Measurements from ENCODE around the gene BFAR.

BFAR gene, protein sequence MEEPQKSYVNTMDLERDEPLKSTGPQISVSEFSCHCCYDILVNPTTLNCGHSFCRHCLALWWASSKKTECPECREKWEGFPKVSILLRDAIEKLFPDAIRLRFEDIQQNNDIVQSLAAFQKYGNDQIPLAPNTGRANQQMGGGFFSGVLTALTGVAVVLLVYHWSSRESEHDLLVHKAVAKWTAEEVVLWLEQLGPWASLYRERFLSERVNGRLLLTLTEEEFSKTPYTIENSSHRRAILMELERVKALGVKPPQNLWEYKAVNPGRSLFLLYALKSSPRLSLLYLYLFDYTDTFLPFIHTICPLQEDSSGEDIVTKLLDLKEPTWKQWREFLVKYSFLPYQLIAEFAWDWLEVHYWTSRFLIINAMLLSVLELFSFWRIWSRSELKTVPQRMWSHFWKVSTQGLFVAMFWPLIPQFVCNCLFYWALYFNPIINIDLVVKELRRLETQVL

DNA sequence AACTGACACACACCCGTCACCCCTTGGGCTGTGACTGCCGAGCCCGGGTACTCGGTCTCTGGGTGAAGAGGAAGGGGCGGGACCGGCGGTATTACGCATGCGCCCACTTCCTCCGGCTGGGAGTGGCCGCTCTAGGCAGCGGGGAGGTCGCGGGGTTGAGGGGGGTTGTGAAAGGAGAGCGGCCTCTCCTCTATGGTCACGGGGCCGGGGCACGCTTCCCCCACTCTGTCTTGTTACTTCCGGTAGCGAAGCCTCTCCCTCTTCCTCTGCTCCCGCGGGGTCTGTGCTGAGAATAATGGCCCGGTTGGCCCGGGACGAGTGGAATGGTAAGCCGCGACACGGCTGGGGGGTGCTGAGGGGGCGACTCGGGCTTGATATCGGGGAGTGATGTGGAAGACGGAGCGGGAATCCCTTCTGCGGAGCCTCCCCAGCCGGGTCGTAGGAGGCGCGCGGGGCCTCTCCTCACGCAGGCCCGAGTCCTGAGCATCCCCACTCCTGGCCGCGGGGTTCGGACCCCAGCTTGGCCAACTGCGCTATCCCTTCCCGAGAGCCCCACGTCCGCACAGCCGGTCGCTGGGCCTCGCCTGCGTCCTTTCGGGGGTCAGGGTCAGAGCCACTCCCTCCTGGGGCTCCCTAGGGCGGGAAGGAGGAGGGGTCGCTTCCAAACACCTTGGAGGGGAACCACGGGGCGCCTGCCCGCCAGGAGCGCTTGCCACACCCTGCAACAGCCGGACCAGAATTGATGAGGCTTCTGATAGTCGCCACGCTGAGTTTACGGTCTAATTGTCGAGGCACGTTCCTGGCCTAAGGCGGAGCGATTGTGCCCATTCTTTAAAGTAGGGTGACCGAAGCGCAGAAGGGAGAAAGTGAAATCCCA is at the start of gene BFAR:
TSS of gene BFAR (plus strand) at position 259 of the 877 bp plus-strand sequence. CDS start 11,396 bp downstream, outside the sequence.
- in situ Hi-C loops (cut with MboI; ENCODE audit: low sequenced_read_pairs) = no loop called here
- Histone ChIP-seq H3K27me3 (ENCODE audit: low read depth) (no peaks in the 10 kb centered on the region), H3K9me3 (no peaks in the 10 kb centered on the region), H3K4me1 (peaks cover 39% of the 10 kb centered on the region), H3K4me3 (peak within 1 kb of the TSS; percentile 86), H3K36me3 (replicated peaks) (peaks cover 4% of the 10 kb centered on the region)
- DNase-seq (ENCODE audit: low spot score in 2 of 2) = peak; percentile 96 to 99

DNA sequence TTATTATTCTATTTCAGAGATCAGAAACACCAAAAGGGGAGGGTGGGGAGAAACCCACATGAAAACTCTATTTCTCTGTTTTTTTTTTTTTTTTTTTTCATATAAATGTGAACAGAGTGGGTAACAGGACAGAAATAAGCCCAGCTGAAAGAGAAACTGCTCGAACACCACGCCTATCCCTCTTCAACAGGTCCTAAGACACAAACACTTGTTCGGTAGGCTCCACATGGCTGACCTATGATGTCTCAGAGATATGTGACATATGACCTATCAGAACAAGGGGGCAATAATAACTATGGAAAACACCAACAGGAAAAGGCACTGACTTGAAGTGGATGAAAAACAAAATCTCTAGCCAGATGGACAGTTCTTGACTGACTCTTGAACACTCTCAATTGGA is 47.5 kb upstream of the BFAR start:
- Histone ChIP-seq H3K4me1 (peaks cover 3% of the 10 kb centered on the region), H3K36me3 (replicated peaks) (peaks cover 68% of the 10 kb centered on the region), H3K9me3 (no peaks in the 10 kb centered on the region), H3K4me3 (no peak overlapping the region), H3K27me3 (ENCODE audit: low read depth) (no peaks in the 10 kb centered on the region)
- DNase-seq (ENCODE audit: low spot score in 2 of 2) = no peak
- in situ Hi-C loops (cut with MboI; ENCODE audit: low sequenced_read_pairs) = no loop called here

DNA sequence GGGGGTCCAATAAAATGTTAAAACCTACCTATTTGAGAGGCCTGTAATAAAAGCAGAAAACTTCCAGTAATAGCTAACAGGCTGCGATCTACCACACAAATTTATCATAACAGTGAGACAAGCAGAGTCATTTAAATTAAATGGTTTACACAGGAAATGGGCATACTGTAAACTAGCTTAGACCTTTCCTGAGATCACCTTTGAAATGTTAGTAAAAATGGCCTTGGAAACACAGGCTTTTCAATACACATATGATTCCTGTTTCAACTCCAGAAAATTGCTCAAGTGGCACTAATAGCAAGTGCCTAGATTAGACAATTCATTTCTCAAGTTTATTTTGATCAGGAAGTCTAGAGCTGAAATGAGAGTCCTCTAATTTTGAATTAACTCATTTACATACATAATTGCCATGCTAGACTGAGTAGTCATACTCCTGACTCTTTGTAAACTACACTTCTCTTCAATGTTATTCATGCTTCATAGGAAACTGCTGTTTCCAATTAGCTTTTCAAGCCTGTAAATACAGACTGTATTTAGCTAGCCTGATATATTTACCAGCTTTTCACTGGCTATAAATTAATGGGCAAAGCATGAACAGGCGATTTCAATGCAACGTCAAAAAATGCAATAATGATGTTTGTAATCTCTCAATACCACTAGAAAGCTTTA is 46.0 kb upstream of the BFAR start:
- Histone ChIP-seq H3K36me3 (replicated peaks) (peaks cover 64% of the 10 kb centered on the region), H3K4me1 (peaks cover 3% of the 10 kb centered on the region), H3K9me3 (no peaks in the 10 kb centered on the region), H3K4me3 (no peak overlapping the region), H3K27me3 (ENCODE audit: low read depth) (no peaks in the 10 kb centered on the region)
- in situ Hi-C loops (cut with MboI; ENCODE audit: low sequenced_read_pairs) = no loop called here
- no peak for DNase-seq (ENCODE audit: low spot score in 2 of 2)

DNA sequence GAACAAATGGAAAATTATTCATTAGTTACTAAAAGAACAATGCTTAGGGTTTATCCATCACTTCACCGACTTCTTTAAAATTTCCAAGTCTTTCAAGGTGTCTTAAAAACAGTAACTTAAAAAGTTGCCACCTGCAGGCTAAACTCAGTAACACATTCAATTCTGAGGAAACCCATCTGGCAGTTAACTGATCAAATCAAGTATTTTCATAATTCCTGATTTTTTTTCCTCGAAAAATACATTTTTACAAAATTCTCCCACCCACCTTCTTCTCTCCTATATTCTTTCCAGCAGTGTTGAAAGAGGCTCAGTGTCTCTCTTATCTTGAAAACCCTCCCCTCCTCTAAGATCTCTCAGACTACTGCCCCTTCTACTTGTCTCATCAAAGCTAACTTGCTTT is 32.6 kb upstream of the BFAR start:
- no peak overlapping the region for H3K4me3 ChIP-seq
- no peaks in the 10 kb centered on the region for H3K9me3 ChIP-seq
- H3K27me3 ChIP-seq (ENCODE audit: low read depth) = no peaks in the 10 kb centered on the region
- in situ Hi-C loops (cut with MboI; ENCODE audit: low sequenced_read_pairs) = no loop called here
- no peaks in the 10 kb centered on the region for H3K4me1 ChIP-seq
- no peak for DNase-seq (ENCODE audit: low spot score in 2 of 2)
- peaks cover 67% of the 10 kb centered on the region for H3K36me3 ChIP-seq (replicated peaks)

DNA sequence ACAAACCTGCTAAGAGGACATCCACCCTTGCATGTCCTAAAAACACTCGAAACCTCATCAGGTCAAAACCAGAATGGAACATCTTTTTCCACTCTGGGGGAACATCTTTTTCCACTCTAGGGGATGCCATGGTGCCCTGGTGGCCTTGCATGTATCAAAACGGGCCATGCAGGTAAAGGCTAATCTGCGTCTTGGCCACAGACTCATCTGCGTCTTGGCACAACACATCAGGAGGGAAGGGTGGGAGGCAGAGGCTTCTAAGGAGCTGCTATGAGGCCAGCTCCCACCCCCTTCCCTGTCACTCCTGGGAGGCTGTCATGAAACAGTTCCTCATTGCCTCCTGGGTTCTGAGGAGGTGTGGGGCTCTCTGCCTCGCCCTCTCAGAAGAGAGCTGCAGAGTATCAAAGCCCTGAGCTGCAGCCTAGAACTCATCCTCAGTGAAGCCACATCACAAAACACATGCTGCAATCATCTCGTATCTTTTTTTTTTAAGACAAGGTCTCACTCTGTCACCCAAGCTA is 30.2 kb upstream of the BFAR start:
- peaks cover 78% of the 10 kb centered on the region for H3K36me3 ChIP-seq (replicated peaks)
- in situ Hi-C loops (cut with MboI; ENCODE audit: low sequenced_read_pairs) = no loop called here
- no peaks in the 10 kb centered on the region; the same call in 1 of the 2 replicates for H3K4me1 ChIP-seq
- H3K4me3 ChIP-seq = no peak overlapping the region
- no peaks in the 10 kb centered on the region for H3K9me3 ChIP-seq
- DNase-seq (ENCODE audit: low spot score in 2 of 2) = no peak
- H3K27me3 ChIP-seq (ENCODE audit: low read depth) = no peaks in the 10 kb centered on the region

DNA sequence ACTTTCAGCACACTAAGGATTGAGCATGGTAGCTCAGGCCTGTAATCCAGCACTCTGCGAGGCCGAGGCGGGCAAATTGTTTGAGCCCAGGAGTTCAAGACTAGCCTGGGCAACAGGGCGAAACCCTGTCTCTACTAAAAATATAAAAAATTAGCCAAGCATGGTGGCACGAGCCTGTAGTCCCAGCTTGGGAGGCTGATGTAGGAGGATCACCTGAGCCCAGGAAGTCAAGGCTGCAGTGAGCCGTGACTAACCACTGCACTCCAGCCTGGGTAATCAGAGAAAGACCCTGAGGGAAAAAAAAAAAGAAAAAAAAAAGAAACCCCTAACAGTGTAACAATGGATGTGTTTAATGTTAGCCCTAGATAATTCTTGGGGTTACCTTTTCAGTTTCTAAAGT is 26.6 kb upstream of the BFAR start:
- in situ Hi-C loops (cut with MboI; ENCODE audit: low sequenced_read_pairs) = no loop called here
- peaks cover 57% of the 10 kb centered on the region for H3K36me3 ChIP-seq (replicated peaks)

DNA sequence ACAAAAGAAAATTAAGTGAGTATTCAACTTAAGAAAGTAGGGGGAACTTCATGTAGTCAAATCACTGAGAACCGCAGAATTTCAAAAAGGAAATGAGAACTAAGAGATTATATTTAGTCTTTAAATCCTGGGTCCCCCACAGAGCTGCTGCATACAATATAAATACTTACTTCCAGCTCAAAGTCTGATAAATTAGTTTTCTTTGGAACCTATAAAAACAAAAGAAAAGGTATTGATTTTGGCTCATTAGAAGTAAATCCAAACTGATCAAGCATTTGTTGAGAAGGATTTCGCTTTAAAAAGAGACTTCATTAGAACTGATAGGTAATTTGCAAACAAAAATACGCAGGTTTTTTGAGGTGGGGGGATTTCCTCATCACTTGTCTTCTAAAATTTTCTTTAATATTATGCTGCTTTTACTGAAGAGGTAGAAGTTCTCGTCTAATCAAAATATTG is 24.6 kb upstream of the BFAR start:
- no peak for DNase-seq (ENCODE audit: low spot score in 2 of 2)
- H3K36me3 ChIP-seq (replicated peaks) = peaks cover 48% of the 10 kb centered on the region

More for the DNA sequence above, 26.6 kb upstream of the BFAR start:
- no peak for DNase-seq (ENCODE audit: low spot score in 2 of 2)
- H3K9me3 ChIP-seq = no peaks in the 10 kb centered on the region
- H3K4me1 ChIP-seq = peaks cover 30% of the 10 kb centered on the region
- no peak overlapping the region for H3K4me3 ChIP-seq
- no peaks in the 10 kb centered on the region for H3K27me3 ChIP-seq (ENCODE audit: low read depth)

DNA sequence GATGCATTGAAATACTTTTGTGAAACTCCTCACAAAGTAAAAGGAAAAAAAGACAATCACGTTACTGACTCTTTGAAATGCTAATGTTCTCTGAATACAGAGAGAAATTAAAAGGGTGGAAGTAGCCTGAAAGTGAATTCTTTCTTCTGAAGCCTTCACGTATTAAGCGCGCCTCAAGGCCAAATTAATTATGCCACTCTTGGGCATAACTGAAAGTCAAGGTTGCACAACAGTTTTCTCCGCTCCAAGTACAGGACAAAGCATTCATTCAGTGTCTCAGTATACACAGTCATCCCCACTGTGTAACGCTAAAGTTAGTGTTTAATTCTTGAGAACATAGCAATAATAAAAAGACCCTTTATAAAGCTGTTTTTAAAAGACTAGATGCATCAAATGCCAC is 24.1 kb upstream of the BFAR start:
- Histone ChIP-seq H3K9me3 (no peaks in the 10 kb centered on the region), H3K4me1 (peaks cover 30% of the 10 kb centered on the region), H3K27me3 (ENCODE audit: low read depth) (no peaks in the 10 kb centered on the region), H3K36me3 (replicated peaks) (peaks cover 47% of the 10 kb centered on the region), H3K4me3 (no peak overlapping the region)
- DNase-seq (ENCODE audit: low spot score in 2 of 2) = peak; percentile 84 to 99
- in situ Hi-C loops (cut with MboI; ENCODE audit: low sequenced_read_pairs) = no loop called here

More for the DNA sequence above, 24.6 kb upstream of the BFAR start:
- H3K4me3 ChIP-seq = no peak overlapping the region
- H3K4me1 ChIP-seq = peaks cover 30% of the 10 kb centered on the region
- in situ Hi-C loops (cut with MboI; ENCODE audit: low sequenced_read_pairs) = no loop called here
- H3K9me3 ChIP-seq = no peaks in the 10 kb centered on the region
- H3K27me3 ChIP-seq (ENCODE audit: low read depth) = no peaks in the 10 kb centered on the region

DNA sequence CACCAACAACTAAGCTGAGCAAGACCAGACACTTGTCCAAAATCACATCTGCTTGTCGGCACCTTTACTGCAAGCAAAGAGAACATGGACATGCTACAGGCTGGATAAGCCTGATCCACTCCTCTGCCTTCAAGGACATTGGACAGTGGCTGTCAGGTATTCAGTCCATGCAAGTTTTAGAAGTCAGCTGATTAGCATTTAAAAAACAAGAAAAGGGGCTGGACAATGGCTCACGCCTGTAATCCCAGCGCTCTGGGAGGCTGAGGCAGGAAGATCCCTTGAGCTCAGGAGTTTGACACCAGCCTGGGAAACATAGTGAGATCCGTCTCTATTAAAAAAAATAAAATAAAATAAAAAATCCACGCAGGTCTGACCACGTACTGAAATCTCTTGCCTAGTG is 23.0 kb upstream of the BFAR start:
- in situ Hi-C loops (cut with MboI; ENCODE audit: low sequenced_read_pairs) = no loop called here

DNA sequence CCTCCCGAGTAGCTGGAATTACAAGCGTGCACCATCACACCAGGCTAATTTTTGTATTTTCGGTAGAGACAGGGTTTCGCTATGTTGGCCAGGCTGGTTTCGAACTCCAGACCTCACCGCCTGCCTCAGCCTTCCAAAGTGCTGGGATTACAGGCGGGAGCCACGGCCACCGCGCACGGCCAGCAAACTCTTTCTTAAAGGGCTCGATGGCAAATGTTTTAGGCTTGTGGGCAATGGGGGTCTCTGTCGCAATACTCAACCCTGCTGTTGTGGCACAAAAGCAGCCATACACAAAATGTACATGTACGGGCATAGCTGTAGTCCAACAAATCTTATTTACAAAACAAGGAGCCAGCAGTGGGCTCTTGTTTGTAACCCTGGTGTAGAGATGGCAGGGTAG is 21.1 kb upstream of the BFAR start:
- in situ Hi-C loops (cut with MboI; ENCODE audit: low sequenced_read_pairs) = no loop called here
- no peaks in the 10 kb centered on the region for H3K27me3 ChIP-seq (ENCODE audit: low read depth)
- no peaks in the 10 kb centered on the region for H3K9me3 ChIP-seq
- peaks cover 30% of the 10 kb centered on the region for H3K4me1 ChIP-seq
- no peak overlapping the region for H3K4me3 ChIP-seq
- no peak for DNase-seq (ENCODE audit: low spot score in 2 of 2)
- peaks cover 36% of the 10 kb centered on the region for H3K36me3 ChIP-seq (replicated peaks)

More for the DNA sequence above, 23.0 kb upstream of the BFAR start:
- Histone ChIP-seq H3K27me3 (ENCODE audit: low read depth) (no peaks in the 10 kb centered on the region), H3K4me3 (no peak overlapping the region), H3K36me3 (replicated peaks) (peaks cover 46% of the 10 kb centered on the region), H3K4me1 (peaks cover 30% of the 10 kb centered on the region), H3K9me3 (no peaks in the 10 kb centered on the region)
- peak; percentile 73 to 79 for DNase-seq (ENCODE audit: low spot score in 2 of 2)

DNA sequence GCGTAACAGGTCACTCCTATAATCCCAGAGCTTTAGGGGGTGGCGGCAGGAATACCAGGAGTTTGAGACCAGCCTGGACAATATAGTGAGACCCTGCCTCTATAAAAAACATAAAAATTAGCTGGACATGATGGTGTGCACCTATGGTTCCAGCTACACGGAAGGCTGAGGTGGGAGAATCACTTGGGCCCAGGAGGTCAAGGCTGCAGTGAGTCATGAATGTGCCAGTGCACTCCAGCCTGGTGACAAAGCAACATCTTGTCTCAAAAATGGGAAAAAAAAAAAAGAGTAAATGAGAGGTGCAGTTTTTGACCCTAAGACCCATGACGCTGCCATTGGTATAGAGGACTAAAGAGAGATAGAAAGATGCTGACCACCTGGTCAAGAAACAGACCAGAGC is 18.8 kb upstream of the BFAR start:
- no peaks in the 10 kb centered on the region for H3K9me3 ChIP-seq
- H3K4me3 ChIP-seq = no peak overlapping the region
- peaks cover 19% of the 10 kb centered on the region for H3K4me1 ChIP-seq
- no peaks in the 10 kb centered on the region for H3K27me3 ChIP-seq (ENCODE audit: low read depth)
- in situ Hi-C loops (cut with MboI; ENCODE audit: low sequenced_read_pairs) = no loop called here
- peaks cover 37% of the 10 kb centered on the region for H3K36me3 ChIP-seq (replicated peaks)
- DNase-seq (ENCODE audit: low spot score in 2 of 2) = no peak

DNA sequence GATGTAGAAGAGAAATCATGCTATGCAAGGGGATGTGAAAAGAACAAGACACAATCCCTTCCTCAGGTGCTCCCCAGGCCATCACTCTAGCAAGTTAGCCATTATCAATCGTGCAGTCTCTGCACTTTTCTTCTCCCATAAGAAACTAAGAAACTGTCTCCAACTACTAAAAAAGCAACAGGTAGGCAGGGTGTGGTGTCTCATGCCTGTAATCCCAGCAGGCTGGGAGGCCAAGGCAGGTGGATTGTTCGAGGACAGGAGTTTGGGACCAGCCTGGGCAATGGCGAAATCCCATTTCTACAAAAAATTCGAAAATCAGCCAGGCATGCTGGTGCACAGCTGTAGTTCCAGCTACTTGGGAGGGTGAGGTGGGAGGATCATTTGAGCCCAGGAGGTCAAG is 16.5 kb upstream of the BFAR start:
- H3K4me1 ChIP-seq = no peaks in the 10 kb centered on the region
- peaks cover 36% of the 10 kb centered on the region for H3K36me3 ChIP-seq (replicated peaks)
- H3K27me3 ChIP-seq (ENCODE audit: low read depth) = no peaks in the 10 kb centered on the region
- no peaks in the 10 kb centered on the region for H3K9me3 ChIP-seq
- no peak for DNase-seq (ENCODE audit: low spot score in 2 of 2)
- in situ Hi-C loops (cut with MboI; ENCODE audit: low sequenced_read_pairs) = no loop called here
- no peak overlapping the region for H3K4me3 ChIP-seq

DNA sequence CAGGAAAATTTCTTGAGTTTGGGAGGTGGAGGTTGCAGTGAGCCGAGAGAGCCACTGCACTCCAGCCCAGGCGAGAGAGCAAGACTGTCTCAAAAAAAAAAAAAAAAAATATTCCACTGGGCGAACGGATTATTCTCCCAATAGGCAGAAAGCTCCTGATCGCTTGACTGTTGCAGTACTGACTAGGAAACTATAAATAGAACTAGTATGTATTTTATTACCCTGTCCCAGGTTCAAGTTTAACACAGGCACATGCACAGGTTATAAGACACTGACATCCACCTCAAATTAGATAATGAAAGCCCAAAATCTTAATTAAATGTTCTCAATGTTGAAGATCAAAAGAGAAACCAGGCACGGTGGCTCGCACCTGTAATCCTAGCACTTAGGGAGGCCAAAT is 14.2 kb upstream of the BFAR start:
- H3K9me3 ChIP-seq = no peaks in the 10 kb centered on the region
- in situ Hi-C loops (cut with MboI; ENCODE audit: low sequenced_read_pairs) = no loop called here
- no peaks in the 10 kb centered on the region for H3K4me1 ChIP-seq
- DNase-seq (ENCODE audit: low spot score in 2 of 2) = no peak
- H3K27me3 ChIP-seq (ENCODE audit: low read depth) = no peaks in the 10 kb centered on the region
- no peak overlapping the region for H3K4me3 ChIP-seq
- peaks cover 46% of the 10 kb centered on the region for H3K36me3 ChIP-seq (replicated peaks)
